HAP-1 (cell line): ENCODE measurements around the gene NRG3.

Source experiments
- DNase-seq, 2 experiments: peaks; one replicate each; pipeline ENCODE4 v3.0.0-alpha.2; 2016 to 2020; ENCODE audit warnings: low spot score in 2 of 2
- H3K27me3 ChIP-seq: fragments of 250-450 bp; sonication (Bioruptor Pico); 2 replicates; pipeline ENCODE4 v1.5.1; 2020; ENCODE audit warnings: low read depth, mild to moderate bottlenecking, moderate library complexity
- H3K36me3 ChIP-seq: fragments of 250-450 bp; sonication (Bioruptor Pico); replicated peaks from 2 replicates; pipeline ENCODE4 v1.5.1; 2020; ENCODE audit warnings: mild to moderate bottlenecking
- H3K4me1 ChIP-seq: fragments of 250-450 bp; sonication (Bioruptor Pico); 2 replicates; pipeline ENCODE4 v1.5.1; 2020; ENCODE audit warnings: mild to moderate bottlenecking
- H3K4me3 ChIP-seq: fragments of 250-450 bp; sonication (Bioruptor Pico); 2 replicates; pipeline ENCODE4 v1.5.1; 2020; ENCODE audit warnings: mild to moderate bottlenecking, moderate library complexity
- H3K9me3 ChIP-seq: fragments of 250-450 bp; sonication (Bioruptor Pico); 2 replicates; pipeline ENCODE4 v1.5.1; 2020; ENCODE audit warnings: mild to moderate bottlenecking, moderate library complexity
- in situ Hi-C: fragments of 300-500 bp; cut with MboI; formaldehyde crosslinking; loops from 3 replicates; pipeline ENCODE4 v1.14.3; 2020; ENCODE audit warnings: low sequenced_read_pairs, inconsistent platforms, mixed read lengths

Gene NRG3

DNA sequence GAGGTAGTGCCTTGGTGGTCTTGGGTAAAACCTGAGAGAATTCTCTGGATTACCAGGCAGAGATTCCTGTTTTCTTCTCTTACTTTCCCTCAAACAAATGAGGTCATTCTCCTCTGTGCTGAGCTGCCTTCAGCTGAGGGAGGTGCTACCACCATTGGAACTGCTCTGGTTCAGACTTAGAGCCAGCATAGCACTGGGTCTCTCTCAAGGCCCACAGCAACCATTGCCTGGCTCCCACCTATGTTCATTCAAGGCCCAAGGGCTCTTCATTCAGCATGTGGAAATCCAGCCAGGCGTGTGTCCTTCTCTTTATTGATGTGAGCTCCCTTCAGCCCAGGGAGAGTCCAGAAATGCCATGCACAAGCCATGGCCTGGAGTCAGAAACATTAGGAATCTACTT is 261.1 kb downstream of the NRG3 start:
- DNase-seq, result no peak
- Histone ChIP-seq H3K27me3 (no peaks in the 10 kb centered on the region), H3K4me3 (no peak overlapping the region), H3K4me1 (no peaks in the 10 kb centered on the region), H3K36me3 (no peaks in the 10 kb centered on the region), H3K9me3 (no peaks in the 10 kb centered on the region)
- in situ Hi-C loops, result no loop called here

DNA sequence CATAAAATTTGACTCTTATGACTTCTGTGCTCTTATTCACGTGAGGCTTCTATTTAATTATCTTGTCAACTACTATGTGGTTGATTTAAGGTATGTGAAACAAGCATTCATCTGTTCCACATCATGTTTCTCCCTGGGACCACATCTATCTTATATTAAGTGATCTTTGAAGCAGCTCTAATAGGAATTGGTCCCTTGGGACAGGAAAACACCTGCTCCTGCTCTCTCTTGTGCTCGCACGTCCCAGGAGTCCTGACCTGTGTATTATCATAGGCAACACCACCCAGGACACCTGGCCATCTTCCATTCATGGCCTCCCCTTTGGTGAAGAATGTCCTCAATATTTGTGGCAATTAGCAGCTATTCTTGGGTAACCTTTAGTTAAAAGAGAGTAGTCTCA is 269.2 kb downstream of the NRG3 start:
- H3K4me3 ChIP-seq, result no peak overlapping the region
- no peak for DNase-seq
- no peaks in the 10 kb centered on the region for H3K27me3 ChIP-seq
- in situ Hi-C loops, result no loop called here
- H3K9me3 ChIP-seq, result no peaks in the 10 kb centered on the region
- H3K36me3 ChIP-seq, result no peaks in the 10 kb centered on the region
- H3K4me1 ChIP-seq, result no peaks in the 10 kb centered on the region

DNA sequence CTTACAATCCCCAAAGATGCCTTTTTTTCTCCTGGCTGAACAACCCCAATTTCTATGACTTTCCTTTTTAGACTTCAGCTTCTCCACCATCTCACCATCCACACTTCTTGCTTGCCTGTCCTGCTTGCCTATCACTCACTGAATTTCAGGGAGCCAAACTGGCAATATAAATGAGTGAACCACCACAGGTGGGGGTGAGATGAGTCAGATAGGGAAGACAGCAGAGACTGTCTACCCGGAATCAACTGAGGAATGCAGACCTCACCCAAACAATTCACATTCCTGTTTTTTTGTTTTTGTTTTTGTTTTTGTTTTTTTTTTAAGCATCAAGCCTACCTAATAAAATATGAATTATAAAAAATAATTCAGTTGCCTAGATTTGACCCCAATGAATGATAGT is 273.8 kb downstream of the NRG3 start:
- in situ Hi-C loops, result no loop called here
- Histone ChIP-seq H3K4me1 (no peaks in the 10 kb centered on the region), H3K9me3 (no peaks in the 10 kb centered on the region), H3K4me3 (no peak overlapping the region), H3K27me3 (no peaks in the 10 kb centered on the region), H3K36me3 (no peaks in the 10 kb centered on the region)
- DNase-seq, result no peak

DNA sequence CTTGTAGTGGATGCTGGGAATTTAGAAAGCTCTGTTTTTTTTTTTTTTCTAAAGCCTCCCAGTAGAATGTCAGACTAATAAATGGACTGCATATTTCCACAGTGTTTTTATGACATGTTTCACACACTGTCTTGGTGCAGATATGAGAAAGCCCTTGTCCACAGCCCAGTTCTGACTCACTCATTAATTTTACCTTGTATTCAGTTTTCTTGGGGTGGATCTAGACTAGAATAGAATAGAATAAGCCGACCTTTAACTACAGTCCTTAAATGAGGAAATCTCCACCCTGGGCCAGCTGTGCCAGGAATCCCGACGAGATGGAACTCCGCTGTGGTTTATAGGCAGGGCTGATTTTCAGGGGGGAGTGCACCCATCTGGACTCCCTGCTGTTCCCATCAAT is 274.7 kb downstream of the NRG3 start:
- no peak overlapping the region for H3K4me3 ChIP-seq
- in situ Hi-C loops, result no loop called here
- H3K9me3 ChIP-seq, result no peaks in the 10 kb centered on the region
- DNase-seq, result no peak
- H3K36me3 ChIP-seq, result no peaks in the 10 kb centered on the region
- no peaks in the 10 kb centered on the region for H3K27me3 ChIP-seq
- no peaks in the 10 kb centered on the region for H3K4me1 ChIP-seq

DNA sequence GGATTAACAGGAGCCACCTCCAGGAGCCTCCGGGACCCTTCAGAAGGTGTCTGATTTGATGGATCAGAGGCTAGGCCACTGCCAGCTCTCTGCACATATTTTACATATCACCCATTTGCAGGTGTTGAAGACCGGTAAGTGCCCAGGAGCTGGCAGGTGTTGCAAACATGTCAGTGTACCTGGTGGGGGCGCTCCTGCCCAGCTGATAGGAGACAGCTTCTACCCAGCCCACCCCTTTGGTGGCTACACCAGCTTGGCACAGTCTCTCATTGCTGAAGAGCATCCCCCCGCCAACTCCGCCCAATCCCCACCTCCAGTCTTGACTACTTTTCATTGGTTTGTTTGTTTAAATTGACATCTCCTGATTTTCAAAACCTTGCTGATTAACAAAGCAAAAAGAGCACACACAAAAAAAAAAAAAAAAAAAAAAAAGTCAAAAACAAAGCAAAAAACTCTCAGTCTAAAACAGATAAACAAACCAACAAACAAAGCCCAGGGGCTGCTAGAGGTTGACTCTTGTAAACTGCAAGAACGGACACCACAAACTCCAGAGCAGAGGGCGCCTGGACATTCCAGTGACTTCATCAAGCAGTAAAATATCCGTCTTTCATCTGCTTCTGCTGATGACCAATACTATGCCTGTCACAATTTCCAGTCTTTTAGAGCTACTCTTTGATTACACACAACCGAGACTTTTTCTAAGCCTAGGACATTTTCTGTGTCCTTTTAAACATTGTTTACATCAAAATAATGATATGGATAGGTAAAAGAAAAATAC is 275.3 kb downstream of the NRG3 start:
- no peak overlapping the region for H3K4me3 ChIP-seq
- H3K36me3 ChIP-seq, result no peaks in the 10 kb centered on the region
- H3K4me1 ChIP-seq, result no peaks in the 10 kb centered on the region
- no peaks in the 10 kb centered on the region for H3K27me3 ChIP-seq
- in situ Hi-C loops, result no loop called here
- H3K9me3 ChIP-seq, result no peaks in the 10 kb centered on the region
- peak in 1 of 2 experiments; percentile 17 for DNase-seq

DNA sequence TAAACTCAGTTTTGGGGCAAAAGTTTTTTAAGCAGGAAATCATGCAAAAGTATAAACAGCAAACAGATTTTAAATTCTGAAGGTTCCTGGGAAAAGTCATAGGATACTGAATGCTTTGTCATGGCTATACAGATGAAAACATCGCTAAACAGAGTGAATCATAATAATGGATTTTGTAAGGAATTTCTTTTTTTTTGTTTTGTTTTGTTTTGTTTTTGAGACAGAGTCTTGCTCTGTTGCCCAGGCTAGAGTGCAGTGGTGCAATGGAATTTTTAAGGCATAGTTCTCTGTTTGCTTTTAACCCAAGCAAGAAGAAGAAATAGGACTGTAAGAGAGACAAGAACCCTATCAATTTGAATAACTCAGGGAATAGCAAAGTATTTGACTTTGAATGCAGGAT is 285.3 kb downstream of the NRG3 start:
- Histone ChIP-seq H3K4me1 (no peaks in the 10 kb centered on the region), H3K36me3 (no peaks in the 10 kb centered on the region), H3K9me3 (no peaks in the 10 kb centered on the region), H3K27me3 (no peaks in the 10 kb centered on the region), H3K4me3 (no peak overlapping the region)
- no peak for DNase-seq
- in situ Hi-C loops, result no loop called here

DNA sequence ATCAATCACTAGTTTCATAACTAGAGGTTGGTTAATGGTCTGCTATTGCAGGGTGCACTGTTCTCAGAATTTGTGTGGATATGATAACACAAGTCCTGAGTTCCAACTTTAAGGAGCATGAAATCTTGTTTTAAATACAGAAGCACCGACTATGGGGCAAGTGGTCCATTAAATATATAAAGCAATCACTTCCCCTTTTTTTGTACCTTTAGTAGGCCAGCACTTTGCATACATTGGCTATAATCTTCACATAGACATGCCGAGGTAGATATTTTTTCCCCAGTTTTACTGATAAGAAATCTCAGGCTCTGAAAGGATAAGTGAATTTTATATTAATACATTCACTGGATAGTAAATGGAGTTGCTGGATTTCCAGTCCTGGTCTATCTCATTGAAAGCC is 286.3 kb downstream of the NRG3 start:
- in situ Hi-C loops, result no loop called here
- no peaks in the 10 kb centered on the region for H3K36me3 ChIP-seq

DNA sequence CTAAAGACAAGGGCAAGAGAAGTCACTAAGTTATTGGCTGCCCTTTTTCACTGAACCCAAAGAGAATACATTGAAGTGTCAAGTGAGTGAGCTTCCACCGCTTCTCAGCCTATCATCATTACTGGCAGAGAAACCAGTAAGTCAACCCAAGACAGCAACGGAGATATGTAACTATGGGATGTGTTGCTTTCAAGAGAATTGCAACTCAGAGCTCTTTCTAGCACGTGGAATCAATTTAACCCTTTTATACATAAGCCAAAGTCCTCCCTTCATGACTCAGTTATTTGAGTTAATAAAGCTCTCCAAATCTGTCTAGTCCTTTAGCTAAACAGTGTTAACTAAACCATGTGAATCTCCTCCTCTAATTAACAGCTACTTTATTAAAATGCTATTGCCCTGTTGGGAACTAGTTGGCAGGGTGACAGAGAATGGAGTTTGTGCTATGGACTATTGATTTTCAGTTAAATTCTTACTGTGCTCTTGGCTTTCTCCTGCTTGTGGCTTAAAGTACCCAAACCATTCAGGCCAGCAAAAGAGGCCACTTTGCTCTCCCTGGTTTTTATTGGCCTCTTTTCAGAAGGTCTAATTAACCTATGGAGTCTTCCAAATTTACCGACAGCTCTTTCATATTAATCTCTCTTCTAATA is 287.7 kb downstream of the NRG3 start:
- no peaks in the 10 kb centered on the region for H3K27me3 ChIP-seq
- no peaks in the 10 kb centered on the region for H3K36me3 ChIP-seq
- no peaks in the 10 kb centered on the region for H3K4me1 ChIP-seq
- no peaks in the 10 kb centered on the region for H3K9me3 ChIP-seq
- H3K4me3 ChIP-seq, result no peak overlapping the region
- DNase-seq, result no peak
- in situ Hi-C loops, result no loop called here

More for the DNA sequence above, 286.3 kb downstream of the NRG3 start:
- Histone ChIP-seq H3K4me3 (no peak overlapping the region), H3K9me3 (no peaks in the 10 kb centered on the region), H3K27me3 (no peaks in the 10 kb centered on the region), H3K4me1 (no peaks in the 10 kb centered on the region)
- no peak for DNase-seq

DNA sequence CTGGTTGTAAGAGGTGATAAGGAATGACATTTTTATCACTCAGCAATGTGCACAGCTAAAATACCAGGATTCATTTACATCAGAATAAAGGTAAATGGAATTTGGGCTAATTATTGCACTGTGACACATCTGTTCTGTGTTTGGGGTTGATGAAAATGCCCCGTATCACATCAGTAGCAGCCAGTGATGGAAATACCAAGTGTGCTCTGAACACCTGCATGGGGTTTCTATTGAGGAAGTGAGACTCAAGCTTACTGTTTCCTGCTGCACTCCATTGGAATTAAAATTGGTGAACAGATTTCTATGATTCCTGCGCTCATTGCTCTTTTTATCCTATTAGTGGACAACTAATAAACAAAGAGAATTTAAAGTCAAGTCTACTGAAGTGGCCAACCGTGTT is 296.9 kb downstream of the NRG3 start:
- DNase-seq, result no peak
- no peaks in the 10 kb centered on the region for H3K9me3 ChIP-seq
- in situ Hi-C loops, result no loop called here
- no peak overlapping the region for H3K4me3 ChIP-seq
- no peaks in the 10 kb centered on the region for H3K36me3 ChIP-seq
- H3K27me3 ChIP-seq, result no peaks in the 10 kb centered on the region
- H3K4me1 ChIP-seq, result no peaks in the 10 kb centered on the region

DNA sequence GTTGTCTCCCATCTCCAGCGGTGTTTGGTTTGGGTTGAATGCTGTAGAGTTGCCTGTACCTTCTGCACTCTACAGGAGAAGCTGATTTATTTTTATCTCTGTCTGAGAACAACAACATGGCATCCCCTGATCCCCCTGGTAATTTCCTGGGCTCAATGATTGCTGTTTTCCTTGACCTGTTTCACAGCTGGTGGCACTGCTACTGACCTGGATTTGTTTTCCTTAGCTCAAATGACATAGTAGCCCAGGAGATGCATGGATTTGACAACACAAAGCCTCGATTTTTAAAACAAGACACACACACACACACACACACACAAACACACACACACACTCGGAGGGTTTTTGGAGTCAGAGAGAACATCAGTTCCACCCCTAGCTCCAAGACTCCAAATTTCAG is 301.6 kb downstream of the NRG3 start:
- Histone ChIP-seq H3K9me3 (no peaks in the 10 kb centered on the region), H3K4me3 (no peak overlapping the region), H3K4me1 (no peaks in the 10 kb centered on the region), H3K36me3 (no peaks in the 10 kb centered on the region), H3K27me3 (no peaks in the 10 kb centered on the region)
- in situ Hi-C loops, result no loop called here
- no peak for DNase-seq

DNA sequence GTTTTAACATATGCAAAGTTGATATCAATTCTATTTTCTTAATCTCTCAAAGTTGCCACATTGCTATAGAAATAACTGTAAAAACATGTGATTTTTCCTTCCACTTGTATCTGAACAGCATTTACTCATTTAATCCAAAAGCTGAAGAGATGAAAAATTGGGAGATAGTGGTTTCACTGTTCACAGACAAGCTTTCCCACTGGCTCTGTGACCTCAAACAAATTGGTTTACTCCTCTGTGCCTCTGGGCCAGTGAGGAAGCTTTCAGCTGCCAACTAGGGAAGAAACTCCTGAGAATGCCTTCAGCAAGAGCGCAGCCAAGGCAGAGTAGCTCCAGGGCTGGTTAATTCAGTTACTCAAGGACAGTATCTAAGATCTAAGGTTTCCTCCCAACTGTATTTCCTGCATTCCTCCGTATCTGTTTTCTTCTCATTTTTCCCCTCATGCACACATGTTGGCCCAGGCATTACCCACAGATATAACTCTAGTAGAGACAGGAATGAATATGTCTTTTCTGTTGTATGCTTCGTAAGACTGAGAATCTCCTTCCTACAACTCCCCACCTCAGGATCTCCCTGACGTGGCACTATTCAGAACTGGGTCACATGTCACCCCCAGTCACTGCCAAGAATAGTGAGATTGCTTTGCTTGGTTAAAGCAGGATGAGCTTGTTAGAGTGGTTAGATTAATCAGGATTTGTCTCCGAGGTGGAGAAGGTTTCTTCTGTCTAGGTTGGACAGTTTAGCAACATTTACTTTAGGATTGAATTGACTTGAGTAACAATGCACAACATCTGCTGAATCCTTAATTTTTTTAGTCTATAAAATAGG is 315.7 kb downstream of the NRG3 start:
- H3K27me3 ChIP-seq, result no peaks in the 10 kb centered on the region
- H3K4me1 ChIP-seq, result no peaks in the 10 kb centered on the region
- no peak overlapping the region for H3K4me3 ChIP-seq
- H3K36me3 ChIP-seq, result no peaks in the 10 kb centered on the region
- no peak for DNase-seq
- in situ Hi-C loops, result no loop called here
- no peaks in the 10 kb centered on the region; the same call in 1 of the 2 replicates for H3K9me3 ChIP-seq

DNA sequence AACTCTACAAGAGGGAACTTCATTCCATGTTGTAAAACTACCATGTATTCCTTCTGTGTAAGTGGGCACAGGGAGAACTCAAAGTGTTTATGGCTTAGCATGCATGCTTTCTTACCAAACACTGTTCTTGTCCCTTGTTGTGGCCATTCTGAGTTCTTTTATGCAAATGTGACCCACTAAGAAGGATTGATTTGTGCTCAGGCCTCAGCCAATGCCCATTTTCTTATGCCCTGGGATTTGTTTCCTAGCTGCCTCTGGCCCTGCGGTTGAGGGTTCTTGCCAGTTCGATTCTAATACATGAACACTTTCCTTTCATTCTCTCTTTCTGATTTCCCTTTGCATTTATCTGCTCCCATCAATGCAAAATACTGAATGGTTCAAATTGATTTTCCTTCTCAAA is 316.7 kb downstream of the NRG3 start:
- Histone ChIP-seq H3K4me3 (no peak overlapping the region), H3K27me3 (no peaks in the 10 kb centered on the region)
- in situ Hi-C loops, result no loop called here

DNA sequence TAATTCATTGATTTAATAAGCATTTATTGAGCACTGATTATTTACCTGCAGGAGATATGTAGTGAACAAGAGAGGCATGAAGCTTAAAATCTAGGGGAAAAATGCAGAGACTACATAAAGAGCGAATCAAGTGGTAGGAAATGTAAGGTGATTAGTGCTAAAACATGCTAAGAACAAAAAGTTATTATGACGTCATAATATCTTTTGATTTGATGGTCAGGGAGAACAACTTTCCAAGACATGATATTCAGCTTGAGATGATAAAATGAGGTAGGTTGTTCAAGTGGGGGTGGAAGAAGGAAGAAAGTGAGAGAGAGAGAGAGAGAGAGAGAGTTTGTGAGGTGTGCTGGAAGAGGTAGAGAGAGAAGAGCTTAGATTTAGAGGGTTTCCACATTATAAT is 317.7 kb downstream of the NRG3 start:
- H3K4me1 ChIP-seq, result no peaks in the 10 kb centered on the region
- H3K36me3 ChIP-seq, result no peaks in the 10 kb centered on the region
- H3K4me3 ChIP-seq, result no peak overlapping the region
- H3K9me3 ChIP-seq, result no peaks in the 10 kb centered on the region; the same call in 1 of the 2 replicates
- H3K27me3 ChIP-seq, result no peaks in the 10 kb centered on the region
- in situ Hi-C loops, result no loop called here
- no peak for DNase-seq

More for the DNA sequence above, 316.7 kb downstream of the NRG3 start:
- no peaks in the 10 kb centered on the region for H3K36me3 ChIP-seq
- H3K4me1 ChIP-seq, result no peaks in the 10 kb centered on the region
- H3K9me3 ChIP-seq, result no peaks in the 10 kb centered on the region; the same call in 1 of the 2 replicates
- no peak for DNase-seq

DNA sequence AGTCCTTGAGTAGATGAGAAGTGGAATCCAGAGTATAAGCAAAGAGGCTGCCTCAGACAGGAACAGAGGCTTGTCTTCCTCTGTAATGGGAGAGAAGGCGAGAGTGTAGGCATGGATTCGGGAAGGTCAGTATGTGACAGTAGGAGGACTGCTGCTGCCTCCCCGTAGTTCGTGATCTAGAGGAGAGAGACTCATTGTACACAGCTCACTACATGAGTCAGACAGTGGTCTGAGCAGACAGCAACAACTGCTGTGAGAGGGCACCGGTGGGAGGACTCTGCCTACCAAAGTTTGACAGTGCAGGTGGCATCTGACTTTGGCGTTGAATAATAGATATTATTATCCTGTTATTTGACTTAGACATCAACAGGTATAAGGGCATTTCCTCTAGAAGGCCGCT is 319.4 kb downstream of the NRG3 start:
- no peak overlapping the region for H3K4me3 ChIP-seq
- no peaks in the 10 kb centered on the region for H3K36me3 ChIP-seq
- in situ Hi-C loops, result no loop called here
- no peak for DNase-seq
- H3K27me3 ChIP-seq, result no peaks in the 10 kb centered on the region
- H3K9me3 ChIP-seq, result no peaks in the 10 kb centered on the region; the same call in 1 of the 2 replicates
- H3K4me1 ChIP-seq, result no peaks in the 10 kb centered on the region
